IgD-negative memory B cell (primary cell): ENCODE results near the gene ELSPBP1. TPM values are rescaled to one million over a fixed set of nuclear protein-coding genes. Genes with fewer than 3 reads are reported as not detected.
"Not testable (repeated sequence)": the region's sequence is repeated elsewhere in the genome, so short reads cannot be mapped to it uniquely, and the experiment has no call there.

Source experiments
- H3K27ac Mint-ChIP-seq, 3 donors: one replicate each; pipeline ENCODE4 v1.8.0; 2020 to 2022; ENCODE audit warnings: mild to moderate bottlenecking in 3 of 3, mixed read lengths in 3 of 3, moderate library complexity in 1 of 3
- H3K27me3 Mint-ChIP-seq: one replicate; pipeline ENCODE4 v1.8.0; 2021; ENCODE audit warnings: mixed read lengths
- H3K36me3 Mint-ChIP-seq: one replicate; pipeline ENCODE4 v1.8.0; 2020; ENCODE audit warnings: mild to moderate bottlenecking, mixed read lengths
- H3K4me1 Mint-ChIP-seq, 3 donors: one replicate each; pipeline ENCODE4 v1.8.0; 2020 to 2022; ENCODE audit warnings: mixed read lengths in 3 of 3, mild to moderate bottlenecking in 1 of 3
- H3K4me3 Mint-ChIP-seq, 4 donors: one replicate each; pipeline ENCODE4 v1.8.0; 2020 to 2022; ENCODE audit warnings: mild to moderate bottlenecking in 4 of 4, mixed read lengths in 4 of 4, moderate library complexity in 3 of 4
- H3K9me3 Mint-ChIP-seq, 3 donors: one replicate each; pipeline ENCODE4 v1.8.0; 2020 to 2021; ENCODE audit warnings: mixed read lengths in 3 of 3, mild to moderate bottlenecking in 1 of 3
- polyA plus RNA-seq: library from polyadenylated mRNA; unstranded; fragments of 300-500 nt; fragmentation: Illumina TruSeq; gene quantifications from one replicate; pipeline ENCODE4 v1.2.3, GENCODE V29; 2021

Gene ELSPBP1
- not detected for polyA plus RNA-seq

DNA sequence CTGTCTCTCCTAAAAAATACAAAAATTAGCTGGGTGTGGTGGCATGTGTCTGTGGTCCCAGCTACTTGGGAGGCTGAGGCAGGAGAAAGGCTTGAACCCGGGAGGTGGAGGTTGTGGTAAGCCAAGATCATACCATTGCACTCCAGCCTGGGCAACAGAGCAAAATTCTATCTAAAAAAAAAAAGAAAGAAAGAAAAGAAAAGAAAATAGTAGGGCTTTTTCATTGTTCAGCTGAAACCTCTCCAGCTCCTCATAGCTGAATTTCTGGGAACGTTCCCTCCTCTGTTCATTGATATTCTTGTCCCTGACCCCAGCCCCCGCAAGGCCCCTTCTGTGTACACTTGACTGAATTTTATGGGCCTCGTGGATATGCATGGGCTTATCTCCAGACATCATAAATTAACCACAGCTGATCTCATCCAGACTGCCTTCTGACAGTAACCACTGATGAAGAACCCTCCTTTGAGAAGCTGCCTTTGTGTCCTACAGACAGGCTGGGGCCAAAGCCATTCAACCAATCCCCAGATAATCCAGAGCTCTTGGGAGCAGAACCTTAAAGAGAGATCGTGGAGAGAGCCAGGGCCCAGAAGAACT is at the start of gene ELSPBP1:
Gene ELSPBP1, plus strand, starts transcription at position 424 of the 594 bp plus-strand sequence. CDS start 14,036 bp downstream, outside the sequence.
- peaks cover 2% of the 10 kb centered on the region for H3K36me3 Mint-ChIP-seq
- no peak within 1 kb of the TSS for H3K4me3 Mint-ChIP-seq
- H3K27ac Mint-ChIP-seq: no peak within 1 kb of the TSS
- peaks cover 4 to 6% (median 5%) of the 10 kb centered on the region in 3 donors for H3K9me3 Mint-ChIP-seq
- no peaks in the 10 kb centered on the region for H3K4me1 Mint-ChIP-seq
- peaks cover 9% of the 10 kb centered on the region for H3K27me3 Mint-ChIP-seq

DNA sequence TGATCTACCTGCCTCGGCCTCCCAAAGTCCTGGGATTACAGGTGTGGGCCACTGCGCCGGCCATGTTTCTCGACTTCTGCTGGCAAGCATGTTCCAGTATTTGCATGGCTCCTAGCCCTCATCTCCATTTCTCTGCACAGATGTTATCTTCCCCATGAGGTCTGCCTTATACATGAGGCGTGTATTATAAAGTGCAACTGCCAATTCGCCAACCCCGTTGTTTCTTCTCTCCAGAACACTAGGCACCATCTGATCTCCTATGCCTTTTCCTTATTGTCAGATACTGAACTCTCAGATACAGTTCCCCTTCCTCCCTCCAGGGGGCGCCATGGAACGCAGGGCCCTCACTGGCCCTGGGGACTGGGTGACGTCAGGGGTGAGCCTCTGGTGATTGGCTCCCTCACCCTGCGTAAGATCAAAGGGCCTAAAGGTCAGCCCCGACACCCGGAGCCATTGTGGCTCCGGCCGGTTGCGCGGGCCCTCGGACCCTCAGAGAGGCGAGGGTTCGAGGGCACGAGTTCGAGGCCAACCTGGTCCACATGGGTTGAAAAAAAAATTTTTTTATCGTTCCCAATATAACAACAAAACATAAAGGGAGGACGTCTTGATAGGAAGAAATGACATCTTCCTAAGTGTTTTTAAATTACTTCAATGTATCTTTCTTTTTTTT is 44.4 kb upstream of the ELSPBP1 start:
- H3K27me3 Mint-ChIP-seq, H3K9me3 Mint-ChIP-seq, H3K27ac Mint-ChIP-seq, H3K36me3 Mint-ChIP-seq, H3K4me1 Mint-ChIP-seq, H3K4me3 Mint-ChIP-seq: not testable (repeated sequence)

DNA sequence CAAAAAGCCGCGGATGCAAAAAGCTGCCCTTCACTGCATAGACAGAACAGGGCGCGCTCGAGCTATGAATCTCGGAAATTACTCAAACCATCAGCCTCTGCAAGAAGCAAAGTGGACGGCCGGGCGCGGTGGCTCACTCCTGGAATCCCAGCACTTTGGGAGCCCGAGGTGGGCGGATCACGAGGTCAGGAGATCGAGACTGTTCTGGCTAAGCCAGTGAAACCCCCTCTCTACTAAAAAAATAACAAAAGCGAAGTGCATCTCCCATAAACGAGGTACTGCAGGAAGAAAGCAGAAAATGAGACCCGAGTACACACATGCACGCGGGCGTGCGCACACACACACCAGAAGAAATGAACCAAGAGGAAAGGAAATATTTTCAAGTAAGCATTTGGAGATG is 42.3 kb upstream of the ELSPBP1 start:
- H3K4me1 Mint-ChIP-seq, H3K36me3 Mint-ChIP-seq, H3K27ac Mint-ChIP-seq, H3K4me3 Mint-ChIP-seq, H3K27me3 Mint-ChIP-seq, H3K9me3 Mint-ChIP-seq: not testable (repeated sequence)

DNA sequence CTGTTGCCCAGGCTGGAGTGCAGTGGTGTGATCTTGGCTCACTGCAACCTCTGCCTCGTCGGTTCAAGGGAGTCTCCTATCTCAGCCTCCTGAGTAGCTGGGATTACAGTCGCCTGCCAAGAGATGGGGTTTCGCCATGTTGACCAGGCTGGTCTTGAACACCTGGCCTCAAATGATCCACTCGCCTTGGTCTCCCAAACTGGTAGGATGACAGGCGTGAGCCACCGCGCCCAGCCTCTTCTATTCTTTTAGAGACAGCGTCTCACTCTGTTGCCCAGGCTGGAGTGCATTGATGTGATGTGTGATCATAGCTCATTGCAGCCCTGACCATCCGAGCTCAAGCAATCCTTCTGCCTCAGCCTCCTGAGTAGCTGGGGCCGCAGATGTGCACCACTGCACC is 38.5 kb upstream of the ELSPBP1 start:
- not testable (repeated sequence) for H3K4me3 Mint-ChIP-seq, H3K4me1 Mint-ChIP-seq, H3K9me3 Mint-ChIP-seq, H3K36me3 Mint-ChIP-seq, H3K27me3 Mint-ChIP-seq, H3K27ac Mint-ChIP-seq

DNA sequence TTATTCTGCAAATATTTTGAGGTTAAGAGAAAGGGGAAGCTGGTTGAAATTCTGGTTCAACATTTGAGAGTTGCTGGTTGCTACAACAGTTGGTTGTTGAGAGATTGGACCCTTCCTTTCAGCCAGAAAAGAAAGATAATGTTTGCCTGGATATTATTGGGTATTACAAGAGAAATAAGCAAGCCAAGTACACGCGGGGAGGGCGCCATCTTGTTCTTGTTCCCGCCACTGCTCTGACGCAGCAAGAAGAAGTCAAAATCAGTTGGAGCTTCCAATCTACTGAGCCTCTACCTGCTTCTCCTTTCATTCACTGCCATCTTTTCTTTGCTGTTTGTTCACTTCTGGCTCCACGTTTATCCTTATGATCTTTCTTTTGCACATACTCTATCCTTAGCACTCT is 20.9 kb upstream of the ELSPBP1 start:
- no peak overlapping the region for H3K27ac Mint-ChIP-seq
- no peaks in the 10 kb centered on the region for H3K4me1 Mint-ChIP-seq
- H3K4me3 Mint-ChIP-seq: no peak overlapping the region
- peaks cover 1% of the 10 kb centered on the region for H3K36me3 Mint-ChIP-seq
- peaks cover 0 to 2% (median 0%) of the 10 kb centered on the region in 3 donors for H3K9me3 Mint-ChIP-seq
- H3K27me3 Mint-ChIP-seq: peaks cover 23% of the 10 kb centered on the region

DNA sequence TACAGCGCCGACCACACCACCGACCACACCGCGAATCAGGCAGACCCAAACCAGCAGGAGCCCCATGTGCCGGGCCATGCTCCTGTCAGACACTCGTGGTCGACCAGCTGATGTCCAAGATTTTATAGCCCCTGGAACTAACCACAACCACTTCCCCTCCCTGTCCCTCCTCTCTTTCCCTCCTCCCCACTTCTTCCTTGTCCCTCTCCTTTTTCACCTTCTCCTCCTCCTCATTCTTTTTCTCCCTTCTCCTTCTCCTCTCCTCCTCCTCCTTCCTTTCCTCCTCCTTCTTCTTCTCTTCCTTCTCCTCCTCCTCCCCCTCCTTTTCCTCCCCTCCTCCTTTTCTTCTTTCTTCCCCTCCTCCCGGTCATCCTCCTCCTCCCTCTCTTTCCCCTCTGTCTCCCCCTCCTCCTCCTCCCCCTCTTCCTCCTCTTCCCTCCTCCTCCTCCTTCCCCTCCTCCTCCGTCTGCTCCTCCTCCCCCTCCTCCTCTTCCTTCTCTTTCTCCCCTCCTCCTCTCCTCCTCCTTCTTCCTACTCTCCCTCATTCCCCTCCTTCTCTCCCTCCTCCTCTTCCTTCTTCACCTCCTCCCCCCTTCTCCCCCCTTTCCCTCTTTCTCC is 3.1 kb upstream of the ELSPBP1 start:
- peaks cover 15% of the 10 kb centered on the region for H3K27me3 Mint-ChIP-seq
- no peak overlapping the region for H3K4me3 Mint-ChIP-seq
- H3K27ac Mint-ChIP-seq: no peak overlapping the region
- H3K9me3 Mint-ChIP-seq: peaks cover 4 to 6% (median 5%) of the 10 kb centered on the region in 3 donors
- H3K36me3 Mint-ChIP-seq: no peaks in the 10 kb centered on the region
- H3K4me1 Mint-ChIP-seq: no peaks in the 10 kb centered on the region

DNA sequence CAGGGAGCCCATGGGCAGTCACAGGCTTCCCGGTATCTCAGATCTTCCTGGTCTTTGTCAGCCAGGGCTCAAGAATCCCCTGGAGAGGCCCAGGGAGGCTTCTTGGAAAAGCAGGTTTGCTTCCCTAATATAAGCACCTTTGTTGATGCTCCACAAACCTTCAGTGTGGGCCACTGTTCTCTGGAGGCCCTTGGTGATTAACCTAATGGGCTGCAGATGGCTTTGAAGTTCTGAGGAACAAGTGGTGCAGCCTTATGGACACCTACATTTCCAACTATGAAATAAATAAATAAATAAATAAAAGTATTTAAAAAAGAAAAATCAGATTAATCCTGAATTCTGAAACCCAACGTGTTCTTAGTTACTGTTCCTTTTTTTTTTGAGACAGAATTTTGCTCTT is 2.4 kb upstream of the ELSPBP1 start, which contains the start of gene BSPH1:
Gene BSPH1, minus strand, starts transcription at position 101 of the 400 bp plus-strand sequence. Its CDS starts 89 bp downstream, at position 12.
- no peak within 1 kb of the TSS for H3K27ac Mint-ChIP-seq
- H3K4me3 Mint-ChIP-seq: no peak within 1 kb of the TSS
- H3K4me1 Mint-ChIP-seq: no peaks in the 10 kb centered on the region
- H3K27me3 Mint-ChIP-seq: peaks cover 13% of the 10 kb centered on the region
- peaks cover 4 to 7% (median 6%) of the 10 kb centered on the region in 3 donors for H3K9me3 Mint-ChIP-seq
- H3K36me3 Mint-ChIP-seq: peaks cover 2% of the 10 kb centered on the region

DNA sequence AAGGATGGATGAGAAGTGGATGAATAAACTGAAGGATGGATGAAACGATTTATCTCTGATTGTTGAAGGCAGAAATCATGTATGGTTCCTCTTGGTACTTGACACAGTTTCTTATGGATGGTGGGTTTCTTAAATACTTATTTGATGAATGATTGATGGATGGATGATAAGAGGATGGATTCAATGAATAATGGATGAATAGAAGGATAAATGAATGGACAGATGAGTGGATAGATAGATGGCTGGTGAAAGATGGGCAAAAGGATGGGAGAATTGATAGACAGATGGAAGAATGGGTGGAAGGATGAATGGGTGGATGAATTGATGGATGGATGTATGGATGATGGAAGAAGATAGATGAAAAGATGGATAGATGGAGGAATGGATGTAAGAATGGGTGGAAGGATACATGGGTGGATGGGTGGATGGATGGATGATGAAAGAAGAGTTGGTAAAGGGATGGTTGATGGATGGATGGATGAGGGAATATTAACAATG is 1.8 kb downstream of the ELSPBP1 start:
- Mint-ChIP-seq H3K36me3 (peaks cover 2% of the 10 kb centered on the region), H3K27me3 (peaks cover 7% of the 10 kb centered on the region), H3K9me3 (peaks cover 4 to 6% (median 6%) of the 10 kb centered on the region in 3 donors), H3K4me3 (no peak overlapping the region), H3K27ac (no peak overlapping the region), H3K4me1 (no peaks in the 10 kb centered on the region)

DNA sequence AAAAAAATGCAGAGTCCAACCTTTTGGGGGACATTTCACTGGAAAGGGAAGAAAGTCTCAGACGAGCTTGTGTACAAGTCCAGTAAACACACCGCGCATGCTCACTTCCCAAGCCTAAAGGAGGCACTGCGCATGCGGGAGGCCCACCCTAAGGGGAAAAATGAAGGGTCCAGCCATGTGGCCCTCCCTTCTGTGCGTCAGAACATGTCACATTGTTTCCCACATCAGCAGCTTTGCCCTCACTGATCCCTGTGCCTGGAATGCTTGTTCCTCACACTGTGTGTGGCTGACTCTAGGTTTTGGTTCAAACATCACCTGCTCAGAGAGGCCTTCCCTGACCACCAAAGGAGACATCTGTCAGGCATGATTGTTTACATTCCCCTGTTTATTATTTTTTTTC is 4.4 kb downstream of the ELSPBP1 start:
- Mint-ChIP-seq H3K4me3 (no peak overlapping the region), H3K4me1 (no peaks in the 10 kb centered on the region), H3K27ac (no peak overlapping the region), H3K36me3 (peaks cover 2% of the 10 kb centered on the region), H3K27me3 (peaks cover 7% of the 10 kb centered on the region), H3K9me3 (peaks cover 4 to 10% (median 6%) of the 10 kb centered on the region in 3 donors)

DNA sequence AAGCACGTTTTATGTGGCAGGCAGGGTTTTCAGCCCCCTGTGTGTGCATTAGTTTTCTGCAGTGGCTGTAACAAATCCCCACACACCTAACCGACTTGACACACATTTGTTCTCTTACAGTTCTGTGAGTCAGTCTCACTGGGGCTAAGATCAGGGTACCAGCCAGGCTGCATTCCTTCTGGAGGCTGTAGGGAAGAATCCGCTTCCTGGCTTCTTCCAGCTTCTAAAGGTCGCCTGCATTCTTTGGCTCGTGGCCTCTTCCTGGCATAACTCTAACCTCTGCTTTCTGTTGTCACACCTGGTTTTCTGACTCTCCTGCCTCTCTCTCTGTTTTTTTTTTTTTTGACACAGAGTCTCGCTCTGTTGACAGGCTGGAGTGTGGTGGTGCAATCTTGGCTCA is 6.4 kb downstream of the ELSPBP1 start:
- H3K27me3 Mint-ChIP-seq: peaks cover 12% of the 10 kb centered on the region
- no peaks in the 10 kb centered on the region for H3K4me1 Mint-ChIP-seq
- H3K4me3 Mint-ChIP-seq: no peak overlapping the region
- peaks cover 4 to 12% (median 5%) of the 10 kb centered on the region in 3 donors for H3K9me3 Mint-ChIP-seq
- peaks cover 5% of the 10 kb centered on the region for H3K36me3 Mint-ChIP-seq
- H3K27ac Mint-ChIP-seq: no peak overlapping the region

DNA sequence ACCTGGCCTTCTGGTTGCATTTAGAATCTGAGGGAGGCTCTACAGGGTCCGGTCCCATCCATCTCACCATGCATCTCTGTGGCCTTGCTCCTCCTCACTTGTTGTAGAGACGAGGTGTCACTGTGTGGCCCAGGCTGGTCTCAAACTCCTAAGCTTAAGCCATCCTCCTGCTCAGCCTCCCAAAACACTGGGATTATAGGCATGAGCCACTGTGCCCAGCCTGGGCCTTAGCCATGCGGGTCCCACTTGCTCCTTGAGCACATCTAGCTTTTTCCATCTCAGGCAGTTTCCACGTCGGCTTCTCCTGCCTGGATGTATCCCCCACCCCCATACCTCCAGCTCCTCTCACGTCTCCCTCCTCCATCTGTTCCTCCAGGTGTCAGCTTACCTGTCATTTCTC is 9.8 kb downstream of the ELSPBP1 start:
- H3K27me3 Mint-ChIP-seq: peaks cover 9% of the 10 kb centered on the region
- no peak overlapping the region for H3K27ac Mint-ChIP-seq
- H3K4me1 Mint-ChIP-seq: no peaks in the 10 kb centered on the region
- H3K9me3 Mint-ChIP-seq: peaks cover 2 to 14% (median 8%) of the 10 kb centered on the region in 3 donors
- H3K36me3 Mint-ChIP-seq: peaks cover 2% of the 10 kb centered on the region
- H3K4me3 Mint-ChIP-seq: no peak overlapping the region

DNA sequence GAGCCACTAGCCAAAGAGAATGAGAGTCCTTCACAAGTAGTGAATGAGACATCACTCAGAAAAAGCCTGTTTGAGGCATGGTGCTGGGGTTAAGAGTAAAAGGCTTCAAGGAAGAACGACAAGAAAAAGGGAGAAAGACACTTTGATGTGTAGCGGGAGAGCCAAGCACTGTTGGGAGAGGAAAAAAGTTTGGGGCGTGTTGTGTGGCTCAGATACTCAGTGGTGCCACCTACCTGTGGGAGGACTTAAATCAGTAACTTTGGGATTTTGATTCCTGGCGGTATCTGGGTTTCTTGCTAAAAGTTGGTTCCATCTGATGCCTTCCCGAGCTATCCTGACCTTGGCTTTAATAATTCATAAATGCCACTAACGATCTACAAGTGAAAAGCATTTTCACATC is 12.3 kb downstream of the ELSPBP1 start:
- no peak overlapping the region for H3K27ac Mint-ChIP-seq
- H3K9me3 Mint-ChIP-seq: peaks cover 2 to 11% (median 8%) of the 10 kb centered on the region in 3 donors
- peaks cover 8% of the 10 kb centered on the region for H3K27me3 Mint-ChIP-seq
- H3K4me1 Mint-ChIP-seq: no peaks in the 10 kb centered on the region
- no peak overlapping the region for H3K4me3 Mint-ChIP-seq
- H3K36me3 Mint-ChIP-seq: peaks cover 2% of the 10 kb centered on the region

DNA sequence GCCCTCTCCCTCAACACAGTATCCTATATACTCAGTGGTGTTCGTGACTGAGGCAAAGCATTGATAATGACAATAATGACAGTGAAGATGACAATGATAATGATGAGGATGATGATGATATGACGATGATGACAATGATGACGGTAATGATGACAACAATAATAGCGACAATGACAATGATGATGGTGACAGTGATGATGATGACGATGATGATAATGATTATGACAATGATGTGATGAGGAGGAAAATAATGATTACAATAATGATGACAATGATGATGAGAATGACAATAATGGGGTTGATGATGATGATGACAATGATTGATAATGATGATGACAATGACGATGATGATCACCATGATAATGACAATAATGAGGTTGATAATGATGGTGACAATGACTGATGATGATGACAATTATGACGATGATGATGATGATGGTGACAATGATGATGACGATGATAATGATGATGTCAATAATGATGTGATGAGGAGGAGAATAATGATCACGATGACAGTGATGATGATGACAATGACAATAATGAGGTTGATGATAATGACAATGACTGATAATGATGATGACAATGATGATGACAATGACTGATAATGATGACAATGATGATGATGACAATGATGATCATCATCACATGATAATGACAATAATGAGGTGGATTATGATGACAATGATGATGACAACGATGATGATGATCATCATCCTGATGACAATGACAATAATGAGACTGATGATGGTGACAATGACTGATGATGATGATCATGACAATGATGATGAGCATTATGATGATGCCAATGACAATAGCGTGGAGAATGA is 16.7 kb downstream of the ELSPBP1 start:
- Mint-ChIP-seq H3K36me3 (no peaks in the 10 kb centered on the region), H3K9me3 (peaks cover 2 to 11% (median 10%) of the 10 kb centered on the region in 3 donors), H3K27ac (no peak overlapping the region), H3K4me1 (no peaks in the 10 kb centered on the region), H3K27me3 (peaks cover 2% of the 10 kb centered on the region), H3K4me3 (no peak overlapping the region)

DNA sequence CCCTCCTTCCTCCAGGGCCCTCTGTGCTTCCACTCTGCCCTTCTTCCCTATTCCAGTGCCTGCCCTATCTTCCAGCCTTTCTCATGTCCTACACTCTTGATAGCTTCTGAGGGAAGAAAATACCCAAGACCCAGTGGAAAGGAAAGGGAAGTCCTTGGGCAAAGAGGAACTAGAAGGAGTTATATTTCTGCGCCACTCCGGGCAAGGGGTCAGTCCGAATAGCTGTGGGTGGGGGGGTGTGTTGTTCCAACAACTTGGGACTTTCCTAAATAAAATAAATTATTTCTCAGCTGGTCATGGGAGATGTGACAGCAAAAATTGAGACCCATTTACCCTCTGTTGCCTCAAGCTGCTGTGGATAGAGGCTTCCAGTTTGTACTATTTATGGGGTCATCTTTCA is 26.3 kb downstream of the ELSPBP1 start:
- Mint-ChIP-seq H3K27ac (no peak overlapping the region), H3K9me3 (peaks cover 0 to 3% (median 2%) of the 10 kb centered on the region in 3 donors), H3K27me3 (peaks cover 11% of the 10 kb centered on the region), H3K36me3 (peaks cover 2% of the 10 kb centered on the region), H3K4me3 (peak overlapping the region in 1 of 4 donors; percentile 67), H3K4me1 (no peaks in the 10 kb centered on the region)

DNA sequence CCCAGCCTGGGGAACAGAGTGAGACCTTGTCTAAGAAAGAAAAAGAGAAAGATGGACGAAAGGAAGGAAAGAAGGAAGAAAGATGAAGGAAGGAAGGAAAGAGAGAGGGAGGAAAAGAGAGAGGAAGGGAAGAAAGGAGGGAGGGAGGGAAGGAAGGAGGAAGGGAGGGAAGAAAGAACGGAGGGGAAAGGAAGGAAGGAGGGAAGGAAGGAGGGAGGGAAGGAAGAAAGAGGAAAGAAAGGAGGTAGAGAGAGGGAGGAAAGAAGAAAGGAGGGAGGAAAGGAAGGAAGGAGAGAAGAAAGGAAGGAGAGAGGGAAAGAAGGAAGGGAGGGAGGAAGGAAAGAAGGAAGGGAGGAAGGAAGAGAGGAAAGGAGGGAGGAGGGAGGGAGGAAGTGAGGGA is 28.6 kb downstream of the ELSPBP1 start:
- Mint-ChIP-seq H3K4me1 (no peaks in the 10 kb centered on the region), H3K36me3 (peaks cover 4% of the 10 kb centered on the region), H3K27me3 (peaks cover 18% of the 10 kb centered on the region), H3K27ac (no peak overlapping the region), H3K4me3 (no peak overlapping the region), H3K9me3 (peaks cover 0 to 5% (median 0%) of the 10 kb centered on the region in 3 donors)
